GM12872 (cell line): Measurements from ENCODE around the gene SLC22A15.

Source experiments
- TF ChIP-seq, protein P1 (sequence below): IDR thresholded peaks from 3 replicates; pipeline ENCODE4 v1.5.1; 2011; ENCODE audit warnings: low read depth, mild to moderate bottlenecking, low read length, moderate library complexity; ENCODE audit not compliant: insufficient read depth

SLC22A15 gene

DNA sequence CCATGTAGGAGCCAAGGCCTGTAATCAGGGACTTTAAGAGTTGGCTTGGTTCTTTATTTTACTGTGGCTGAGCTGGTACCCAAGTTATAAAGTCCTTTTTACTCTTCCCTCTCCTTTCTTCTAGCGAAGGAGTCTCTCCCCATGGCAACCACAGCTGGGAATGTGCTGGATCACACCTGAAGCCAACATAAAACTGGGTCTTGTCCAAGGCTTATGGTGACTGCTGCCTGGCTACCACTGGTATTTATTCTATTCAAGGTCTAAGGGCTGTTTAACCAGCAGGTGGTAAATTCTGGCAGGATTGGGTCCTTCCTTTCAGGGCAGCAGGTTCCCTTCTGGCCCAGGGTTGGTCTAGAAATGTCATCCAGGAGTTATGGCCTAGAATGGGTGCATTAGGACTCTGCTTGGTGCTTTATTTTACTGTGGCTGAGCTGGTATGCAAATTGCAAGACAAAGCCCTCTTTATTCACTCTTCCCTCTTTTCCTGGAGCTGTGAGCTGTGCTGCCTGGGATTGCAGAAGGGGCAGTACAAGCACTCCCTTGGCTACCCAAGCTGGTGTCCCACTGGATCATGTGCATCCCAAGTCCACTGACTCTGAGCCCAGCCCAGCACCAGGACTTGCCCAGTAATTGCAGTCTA is 26.6 kb downstream of the SLC22A15 start:
- TF ChIP-seq, protein P1, sequence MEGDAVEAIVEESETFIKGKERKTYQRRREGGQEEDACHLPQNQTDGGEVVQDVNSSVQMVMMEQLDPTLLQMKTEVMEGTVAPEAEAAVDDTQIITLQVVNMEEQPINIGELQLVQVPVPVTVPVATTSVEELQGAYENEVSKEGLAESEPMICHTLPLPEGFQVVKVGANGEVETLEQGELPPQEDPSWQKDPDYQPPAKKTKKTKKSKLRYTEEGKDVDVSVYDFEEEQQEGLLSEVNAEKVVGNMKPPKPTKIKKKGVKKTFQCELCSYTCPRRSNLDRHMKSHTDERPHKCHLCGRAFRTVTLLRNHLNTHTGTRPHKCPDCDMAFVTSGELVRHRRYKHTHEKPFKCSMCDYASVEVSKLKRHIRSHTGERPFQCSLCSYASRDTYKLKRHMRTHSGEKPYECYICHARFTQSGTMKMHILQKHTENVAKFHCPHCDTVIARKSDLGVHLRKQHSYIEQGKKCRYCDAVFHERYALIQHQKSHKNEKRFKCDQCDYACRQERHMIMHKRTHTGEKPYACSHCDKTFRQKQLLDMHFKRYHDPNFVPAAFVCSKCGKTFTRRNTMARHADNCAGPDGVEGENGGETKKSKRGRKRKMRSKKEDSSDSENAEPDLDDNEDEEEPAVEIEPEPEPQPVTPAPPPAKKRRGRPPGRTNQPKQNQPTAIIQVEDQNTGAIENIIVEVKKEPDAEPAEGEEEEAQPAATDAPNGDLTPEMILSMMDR: no peak

DNA sequence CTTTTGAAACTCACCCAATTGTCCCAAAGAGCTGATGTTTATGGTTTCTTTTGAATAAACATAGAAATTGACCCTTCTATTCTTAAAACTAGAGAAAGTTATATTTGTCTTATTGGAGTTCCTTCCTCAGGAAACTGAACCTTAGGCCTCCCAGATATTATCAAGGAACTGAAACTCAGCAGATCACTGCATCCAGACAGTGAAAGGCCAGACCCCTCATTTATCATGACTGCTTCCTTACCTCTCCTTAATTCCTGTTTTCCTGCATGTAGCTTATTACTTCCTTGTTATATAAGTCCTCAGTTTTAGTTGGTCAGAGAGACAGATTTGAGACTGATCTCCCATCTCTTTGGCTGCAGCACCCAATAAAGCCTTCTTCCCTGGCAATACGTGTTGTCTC is 27.5 kb downstream of the SLC22A15 start:
- TF ChIP-seq, protein P1: no peak

DNA sequence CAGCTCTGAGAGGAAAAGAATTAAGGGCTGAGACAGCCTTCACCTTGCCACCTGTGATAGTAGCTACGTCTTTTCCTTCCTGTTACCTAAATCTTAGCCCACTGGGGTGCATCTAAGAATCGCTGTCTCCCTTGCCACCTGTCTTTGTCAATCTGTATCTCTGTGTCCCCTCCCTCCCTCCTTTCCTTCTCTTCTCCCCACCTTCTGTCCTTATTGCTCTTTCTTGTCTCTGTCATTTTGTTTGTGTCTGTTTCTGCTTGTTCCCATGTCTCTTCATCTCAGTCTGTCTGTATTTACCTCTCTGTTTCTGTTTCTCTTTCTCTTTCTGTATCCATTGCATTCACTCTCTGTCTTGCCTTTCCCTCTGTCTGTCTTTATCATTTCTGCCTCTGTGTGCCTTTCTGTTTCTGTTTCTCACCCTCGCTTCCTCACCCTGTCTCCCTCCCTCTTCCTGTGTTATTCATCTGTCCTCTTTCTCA is 30.2 kb downstream of the SLC22A15 start:
- TF ChIP-seq, protein P1: no peak

DNA sequence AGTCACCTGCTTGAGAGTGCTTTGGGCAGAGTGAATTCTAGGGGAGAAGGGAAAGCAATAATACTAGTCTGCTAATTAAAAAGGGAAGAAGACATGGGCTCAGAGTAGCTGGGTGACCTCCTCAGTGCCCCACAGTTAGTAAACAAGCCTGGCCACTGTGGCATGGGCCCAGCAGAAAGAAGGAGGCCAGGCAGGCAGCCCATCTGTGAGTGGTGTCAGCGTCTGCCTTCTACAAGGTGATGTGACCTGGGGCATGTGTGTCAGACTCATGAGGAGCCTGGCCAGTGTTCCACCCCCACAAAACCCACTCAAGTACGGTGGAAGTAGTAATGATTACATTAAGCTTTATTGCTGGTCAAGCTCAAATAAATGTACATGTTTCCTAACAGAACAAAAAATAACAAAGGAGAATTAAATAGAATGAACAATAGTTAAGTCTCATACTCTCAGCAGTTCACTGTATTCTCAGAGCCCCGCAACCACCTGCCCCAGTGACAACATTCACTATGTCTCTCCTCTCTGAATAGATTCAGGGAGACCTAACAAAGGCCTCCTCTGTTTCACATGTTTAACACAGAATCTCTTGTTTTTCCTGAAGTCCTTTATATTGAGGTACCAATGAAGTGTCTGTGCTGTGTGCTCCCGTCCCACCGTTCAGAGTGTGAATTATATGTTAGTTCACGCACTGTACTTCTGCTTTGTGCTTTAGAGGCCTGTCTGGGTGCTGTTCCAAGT is 32.5 kb downstream of the SLC22A15 start:
- TF ChIP-seq, protein P1: no peak

DNA sequence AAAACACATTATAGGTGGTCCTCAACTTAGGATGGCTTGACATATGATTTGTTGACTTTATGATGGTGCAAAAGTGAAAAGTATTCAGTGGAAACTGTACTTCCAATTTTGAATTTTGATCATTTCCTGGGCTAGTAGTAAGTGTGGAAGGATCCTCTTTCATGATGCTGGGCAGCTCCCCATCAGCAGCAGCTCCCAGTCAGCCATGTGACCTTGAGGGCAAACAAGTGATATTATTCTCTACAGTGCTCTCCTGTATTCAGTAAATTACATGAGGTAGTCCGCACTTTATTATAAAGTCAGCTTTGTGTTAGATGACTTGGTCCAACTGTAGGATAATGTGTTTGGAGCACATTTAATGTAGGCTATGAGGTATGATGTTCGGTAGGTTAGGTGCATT is 36.4 kb downstream of the SLC22A15 start:
- TF ChIP-seq, protein P1: no peak

DNA sequence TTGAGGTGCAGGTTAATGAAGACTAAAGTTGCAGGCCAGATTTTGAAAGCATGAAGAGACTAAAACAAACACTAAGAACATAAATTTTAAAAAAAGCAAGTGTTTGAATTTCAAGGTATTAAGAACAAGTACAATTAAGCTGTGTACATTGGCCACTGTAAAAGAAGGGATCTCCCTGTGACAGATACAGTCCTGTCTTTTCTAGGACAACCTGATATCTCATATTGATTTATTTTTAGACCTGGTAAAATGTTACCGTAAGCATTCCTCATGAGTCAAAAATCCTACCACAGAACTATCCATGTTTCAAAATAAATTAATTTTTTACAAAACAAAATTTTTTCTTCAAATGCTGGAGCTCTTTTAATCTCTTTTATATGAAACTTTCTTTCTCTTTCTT is 39.4 kb downstream of the SLC22A15 start:
- TF ChIP-seq, protein P1: no peak

DNA sequence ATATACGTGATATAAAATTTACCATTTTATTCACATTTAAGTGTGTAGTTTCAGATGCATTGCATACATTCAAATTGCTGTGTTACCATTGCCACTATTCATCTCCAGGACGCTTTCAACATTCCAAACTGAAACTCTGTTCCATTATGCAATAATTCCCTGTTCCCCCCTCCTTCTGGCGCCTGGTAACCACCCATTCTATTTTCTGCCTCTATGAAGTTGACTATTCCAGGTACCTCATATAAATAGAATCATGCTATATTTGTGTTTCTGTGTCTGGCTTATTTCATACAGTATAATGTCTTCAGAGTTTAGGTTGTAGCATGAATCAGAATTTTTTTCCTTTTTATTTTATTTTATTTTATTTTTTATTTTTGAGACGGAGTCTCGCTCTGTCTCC is 41.7 kb downstream of the SLC22A15 start:
- TF ChIP-seq, protein P1: no peak
